Nephron (organoid): ENCODE measurements around the gene EIF3A.

Experiments
- H3K27ac Mint-ChIP-seq, 3 experiments: 2 replicates each; pipeline ENCODE4 v1.8.0; 2020; ENCODE audit warnings: mixed read lengths in 3 of 3, mild to moderate bottlenecking in 2 of 3, moderate library complexity in 1 of 3
- H3K27me3 Mint-ChIP-seq: 2 replicates; pipeline ENCODE4 v1.8.0; 2021; ENCODE audit warnings: low read depth, mild to moderate bottlenecking, moderate library complexity, mixed read lengths
- H3K36me3 Mint-ChIP-seq: 2 replicates; pipeline ENCODE4 v1.8.0; 2020; ENCODE audit warnings: low read depth, mixed read lengths
- H3K4me1 Mint-ChIP-seq: 2 replicates; pipeline ENCODE4 v1.8.0; 2020; ENCODE audit warnings: mixed read lengths
- H3K4me3 Mint-ChIP-seq, 3 experiments: 2 replicates each; pipeline ENCODE4 v1.8.0; 2020; ENCODE audit warnings: mild to moderate bottlenecking in 3 of 3, mixed read lengths in 3 of 3, moderate library complexity in 2 of 3
- H3K9me3 Mint-ChIP-seq: 2 replicates; pipeline ENCODE4 v1.8.0; 2020; ENCODE audit warnings: mixed read lengths
- CTCF ChIP-seq, 3 experiments: fragments of 200-600 bp; sonication (generic); IDR thresholded peaks; one replicate each; pipeline ENCODE4 v1.5.0; 2021; ENCODE audit warnings: antibody characterized with exemption in 3 of 3; ENCODE audit not compliant: unreplicated experiment in 3 of 3

Gene EIF3A

GRCh38 chr10:119095640-119096039 is 15.0 kb upstream of the EIF3A start:
- no peaks in the 10 kb centered on the region for H3K9me3 Mint-ChIP-seq
- peaks cover 9% of the 10 kb centered on the region for H3K27me3 Mint-ChIP-seq
- H3K27ac Mint-ChIP-seq = no peak overlapping the region
- no peaks in the 10 kb centered on the region for H3K36me3 Mint-ChIP-seq
- no peak overlapping the region for H3K4me3 Mint-ChIP-seq
- no peaks in the 10 kb centered on the region for H3K4me1 Mint-ChIP-seq
- TF ChIP-seq CTCF (IDR thresholded peaks at IDR 0.05; ENCODE audit: unreplicated experiment in 3 of 3) = no peak

GRCh38 chr10:119090968-119091367 is 10.4 kb upstream of the EIF3A start:
- no peak for TF ChIP-seq CTCF (IDR thresholded peaks at IDR 0.05; ENCODE audit: unreplicated experiment in 3 of 3)
- Mint-ChIP-seq H3K36me3 (no peaks in the 10 kb centered on the region), H3K4me1 (no peaks in the 10 kb centered on the region), H3K27me3 (peaks cover 9% of the 10 kb centered on the region), H3K9me3 (no peaks in the 10 kb centered on the region), H3K4me3 (no peak overlapping the region), H3K27ac (no peak overlapping the region)

- Mint-ChIP-seq H3K4me1 (no peaks in the 10 kb centered on the region), H3K27me3 (peaks cover 9% of the 10 kb centered on the region), H3K4me3 (no peak overlapping the region), H3K9me3 (no peaks in the 10 kb centered on the region), H3K27ac (no peak overlapping the region), H3K36me3 (no peaks in the 10 kb centered on the region)
- TF ChIP-seq CTCF (IDR thresholded peaks at IDR 0.05; ENCODE audit: unreplicated experiment in 3 of 3) = no peak
Measured at GRCh38 chr10:119090026-119090795, 9.6 kb upstream of the EIF3A start.

- no peak overlapping the region for H3K27ac Mint-ChIP-seq
- H3K9me3 Mint-ChIP-seq = no peaks in the 10 kb centered on the region
- TF ChIP-seq CTCF (IDR thresholded peaks at IDR 0.05; ENCODE audit: unreplicated experiment in 3 of 3) = no peak
- no peak overlapping the region for H3K4me3 Mint-ChIP-seq
- no peaks in the 10 kb centered on the region for H3K4me1 Mint-ChIP-seq
- H3K27me3 Mint-ChIP-seq = peaks cover 1% of the 10 kb centered on the region
- H3K36me3 Mint-ChIP-seq = no peaks in the 10 kb centered on the region
Measured at GRCh38 chr10:119087271-119087882, 6.8 kb upstream of the EIF3A start.

GRCh38 chr10:119084896-119085295 is 4.3 kb upstream of the EIF3A start:
- H3K4me3 Mint-ChIP-seq = no peak overlapping the region
- no peaks in the 10 kb centered on the region for H3K27me3 Mint-ChIP-seq
- no peaks in the 10 kb centered on the region for H3K9me3 Mint-ChIP-seq
- no peak for TF ChIP-seq CTCF (IDR thresholded peaks at IDR 0.05; ENCODE audit: unreplicated experiment in 3 of 3)
- no peaks in the 10 kb centered on the region for H3K36me3 Mint-ChIP-seq
- no peak overlapping the region for H3K27ac Mint-ChIP-seq
- peaks cover 5% of the 10 kb centered on the region for H3K4me1 Mint-ChIP-seq
